A204.1 (cell line): ENCODE results near the gene ANGPTL8.

Experiments
- FAIRE-seq: peaks from 2 replicates; lab custom pipeline; 2012; peaks lifted over from hg19 to GRCh38; lab: Jason Lieb, UNC

ANGPTL8 gene

DNA sequence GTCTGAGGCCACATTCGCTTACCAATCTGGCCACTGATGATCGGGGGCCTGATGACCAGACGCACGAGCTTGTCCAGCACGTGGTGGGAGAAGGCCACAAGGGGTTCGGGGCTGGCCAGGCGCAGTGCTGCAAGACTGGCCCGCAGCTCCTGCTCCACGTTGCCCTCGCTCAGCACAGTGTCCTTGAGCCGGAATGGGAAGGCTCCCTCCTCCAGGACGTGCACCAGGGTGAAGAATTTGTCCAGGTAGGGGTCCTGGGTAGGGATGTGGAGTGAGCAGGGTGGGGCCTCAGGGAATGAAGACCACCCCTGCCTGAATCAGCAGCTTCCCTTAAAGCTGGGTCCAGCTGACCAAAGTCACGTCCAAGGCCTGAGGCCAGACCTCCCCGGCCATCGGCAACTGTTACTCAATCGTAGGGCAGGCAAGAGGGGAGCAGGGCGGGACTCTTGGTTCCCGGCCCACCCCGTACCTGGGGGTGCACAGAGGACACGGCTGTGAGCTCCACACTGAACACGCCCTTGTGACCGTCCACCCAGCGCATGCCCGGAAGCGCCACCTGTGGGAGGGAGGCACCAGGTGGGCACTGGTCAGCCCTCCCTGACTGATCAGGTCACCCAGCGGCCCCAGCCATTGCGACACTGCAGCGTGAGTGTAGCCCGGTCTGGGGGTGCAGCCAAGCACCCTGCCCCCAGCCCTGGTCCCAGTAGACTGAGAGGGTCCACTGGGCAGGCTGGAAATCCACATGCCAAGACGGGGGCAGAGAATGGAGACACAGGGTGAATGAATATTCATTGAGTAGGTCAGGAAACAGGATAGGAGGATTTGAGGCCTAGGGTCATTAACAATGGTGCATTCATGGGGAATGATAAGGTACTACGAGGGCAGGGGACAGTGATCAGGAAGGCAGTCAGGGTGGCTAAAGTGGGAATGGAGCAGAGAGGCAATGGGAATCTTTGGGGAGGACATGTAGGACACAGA lies 2.8 kb upstream of the ANGPTL8 start:
- FAIRE-seq, result no peak

DNA sequence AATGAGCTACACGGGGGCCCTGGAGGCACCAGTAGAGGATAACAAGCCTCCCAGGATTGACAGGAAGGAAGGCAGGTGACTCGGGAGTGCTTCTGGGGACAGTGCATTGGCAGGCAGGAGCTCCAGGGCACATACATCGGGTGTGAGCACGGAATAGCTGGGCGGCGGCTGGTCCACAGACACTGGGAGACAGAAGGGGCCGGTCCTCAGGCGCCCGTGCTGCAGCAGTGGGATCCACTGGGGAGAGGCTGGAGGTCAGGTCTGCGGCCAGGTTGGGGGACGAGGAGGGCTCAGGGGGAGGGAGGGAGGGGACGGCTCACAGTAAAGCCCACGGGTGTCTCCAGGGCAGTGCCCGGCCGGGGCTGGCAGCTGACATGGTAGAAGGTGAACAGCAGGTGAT lies 2.1 kb upstream of the ANGPTL8 start:
- no peak for FAIRE-seq

DNA sequence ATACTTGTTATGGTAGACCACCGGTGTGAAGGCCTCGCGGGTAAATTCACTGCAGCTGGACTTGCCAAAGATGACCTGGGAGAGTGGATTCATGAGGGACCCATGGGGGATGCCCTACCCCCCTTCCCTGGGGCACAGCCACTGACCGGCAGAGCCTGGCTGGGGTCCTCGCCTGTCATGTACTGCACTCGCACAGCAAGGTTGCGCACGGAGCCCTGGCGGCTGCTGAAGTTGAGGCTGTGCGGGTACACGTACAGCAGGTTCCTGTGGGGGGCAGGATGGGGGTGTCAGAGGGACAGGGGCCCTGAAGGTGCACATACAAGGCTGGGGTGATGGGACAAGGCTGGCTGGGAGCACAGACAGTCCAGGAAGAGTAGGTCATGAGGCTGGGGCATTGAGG lies 1.4 kb upstream of the ANGPTL8 start:
- no peak for FAIRE-seq

DNA sequence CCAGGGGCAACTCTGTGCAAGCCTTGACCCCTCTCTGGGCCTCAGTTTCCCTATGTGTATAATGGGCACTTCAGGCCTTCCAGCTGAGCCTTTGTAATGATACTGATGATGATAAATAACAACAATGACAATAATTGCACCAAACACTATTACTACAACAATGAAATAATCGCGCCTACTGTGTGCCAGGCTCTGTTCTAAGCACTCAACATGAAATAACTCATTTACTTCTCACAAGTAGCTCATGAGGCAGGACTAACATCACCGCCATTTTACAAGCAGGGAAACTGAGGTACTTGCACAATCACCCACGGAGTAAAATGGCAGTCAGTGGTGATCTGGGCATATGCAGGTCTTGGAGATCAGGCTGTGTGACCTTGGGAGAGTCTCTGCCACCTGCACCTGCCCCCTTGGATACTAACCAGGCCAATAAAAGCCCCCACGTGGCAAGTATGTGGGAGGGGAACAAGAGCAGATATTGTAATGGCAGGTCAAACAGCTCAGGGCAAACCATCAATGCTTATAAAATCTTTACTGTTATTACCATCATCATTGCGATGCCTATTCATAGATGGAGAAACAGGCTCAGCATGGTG lies 540 bp upstream of the ANGPTL8 start:
- no peak for FAIRE-seq

DNA sequence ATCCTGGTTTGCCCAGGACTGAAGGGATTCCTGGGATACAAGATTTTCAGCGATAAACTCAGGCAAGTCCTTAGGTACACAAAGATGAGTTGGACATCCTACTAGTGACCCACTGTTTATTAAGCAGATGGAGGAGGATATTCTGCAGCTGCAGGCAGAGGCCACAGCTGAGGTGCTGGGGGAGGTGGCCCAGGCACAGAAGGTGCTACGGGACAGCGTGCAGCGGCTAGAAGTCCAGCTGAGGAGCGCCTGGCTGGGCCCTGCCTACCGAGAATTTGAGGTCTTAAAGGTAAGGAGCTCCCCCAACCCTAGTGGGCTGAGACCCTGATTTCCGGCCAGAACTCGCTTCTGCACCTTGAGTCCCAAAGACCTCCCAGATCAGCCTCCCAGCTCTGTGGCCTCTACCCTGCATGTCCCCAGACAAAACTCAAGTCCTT lies 607 bp downstream of the ANGPTL8 start:
- FAIRE-seq, result no peak

DNA sequence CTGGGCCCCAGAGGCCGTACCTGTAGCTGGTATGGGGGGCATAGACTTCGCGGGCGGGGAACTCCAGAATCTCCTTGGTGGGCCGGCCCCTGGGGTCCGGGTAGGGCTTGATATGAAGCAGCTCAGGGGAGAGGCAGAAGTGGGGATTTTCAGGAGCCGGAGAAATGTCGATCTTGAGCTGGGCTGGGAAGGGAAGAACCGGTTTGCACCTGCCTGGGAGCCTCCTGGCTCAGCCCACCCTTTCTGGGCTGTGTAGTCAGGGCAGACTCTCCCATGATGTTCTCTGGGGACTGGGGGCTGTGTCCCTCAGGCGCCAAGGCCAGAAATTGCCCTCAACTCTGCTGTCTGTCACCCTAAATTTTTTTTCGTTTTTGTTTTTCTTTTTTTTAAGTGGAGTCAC lies 2.6 kb downstream of the ANGPTL8 start:
- no peak for FAIRE-seq

DNA sequence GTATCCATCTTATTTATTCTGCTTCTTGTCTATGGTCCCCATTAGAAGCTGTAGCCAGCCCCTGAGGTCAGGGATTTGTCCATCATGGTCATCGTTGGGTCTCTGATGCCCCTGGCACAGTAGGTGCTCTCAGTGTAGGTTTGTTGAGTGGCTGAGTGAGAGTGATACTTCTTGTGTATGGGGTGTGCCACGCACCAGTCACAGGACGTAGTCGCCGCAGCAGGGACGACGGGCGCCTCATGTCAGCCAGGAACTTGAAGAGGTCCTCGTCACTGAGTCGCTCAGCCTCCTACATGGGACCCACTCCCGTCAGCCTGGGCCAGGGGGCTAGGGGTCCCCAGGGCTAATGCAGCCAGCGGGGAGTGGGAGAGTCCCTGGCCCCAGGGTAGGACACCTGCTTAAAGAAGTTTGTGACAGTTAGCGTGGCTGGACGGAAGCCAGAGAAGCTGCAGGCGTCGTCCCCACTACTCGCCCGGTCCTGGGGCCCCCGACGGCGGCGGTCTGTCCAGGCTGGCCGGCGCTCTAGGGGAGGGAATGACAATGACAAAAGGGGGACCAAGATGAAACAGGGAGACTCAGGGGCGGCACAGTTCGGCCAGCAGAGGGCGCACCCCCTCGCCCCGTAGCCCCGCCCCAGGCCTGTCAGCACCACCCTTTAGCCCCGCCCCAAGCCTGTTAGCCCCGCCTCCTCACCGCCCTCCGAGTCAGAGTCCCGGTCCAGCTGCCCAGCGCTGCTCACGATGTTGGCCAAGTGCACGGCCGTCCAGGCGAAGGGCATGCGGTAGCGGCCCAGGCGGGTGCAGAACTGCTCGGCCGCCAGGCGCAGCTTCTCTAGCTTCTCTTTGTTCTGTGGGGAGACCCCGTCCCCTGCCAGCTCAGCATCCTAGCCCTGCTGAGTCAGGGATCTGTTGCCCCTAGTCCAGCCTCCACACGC lies 3.7 kb downstream of the ANGPTL8 start:
- no peak for FAIRE-seq

DNA sequence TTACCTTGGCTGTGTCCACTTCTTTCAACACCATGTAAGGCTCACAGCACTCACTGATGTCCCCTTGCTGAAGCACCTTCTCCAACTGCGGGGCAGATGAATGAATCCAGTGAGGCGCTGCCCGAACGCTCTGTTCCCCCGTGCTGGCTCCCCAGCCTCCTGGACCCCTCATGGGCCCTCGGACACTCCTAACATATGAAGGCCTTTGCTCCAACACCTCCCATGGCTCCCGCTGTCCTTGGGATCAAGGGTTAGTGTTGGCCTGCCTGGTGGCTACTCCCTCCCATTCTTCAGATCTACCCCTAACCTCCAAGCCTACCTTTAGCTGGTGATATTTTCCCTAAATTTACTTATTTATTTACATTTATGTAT lies 4.4 kb downstream of the ANGPTL8 start:
- FAIRE-seq, result no peak

DNA sequence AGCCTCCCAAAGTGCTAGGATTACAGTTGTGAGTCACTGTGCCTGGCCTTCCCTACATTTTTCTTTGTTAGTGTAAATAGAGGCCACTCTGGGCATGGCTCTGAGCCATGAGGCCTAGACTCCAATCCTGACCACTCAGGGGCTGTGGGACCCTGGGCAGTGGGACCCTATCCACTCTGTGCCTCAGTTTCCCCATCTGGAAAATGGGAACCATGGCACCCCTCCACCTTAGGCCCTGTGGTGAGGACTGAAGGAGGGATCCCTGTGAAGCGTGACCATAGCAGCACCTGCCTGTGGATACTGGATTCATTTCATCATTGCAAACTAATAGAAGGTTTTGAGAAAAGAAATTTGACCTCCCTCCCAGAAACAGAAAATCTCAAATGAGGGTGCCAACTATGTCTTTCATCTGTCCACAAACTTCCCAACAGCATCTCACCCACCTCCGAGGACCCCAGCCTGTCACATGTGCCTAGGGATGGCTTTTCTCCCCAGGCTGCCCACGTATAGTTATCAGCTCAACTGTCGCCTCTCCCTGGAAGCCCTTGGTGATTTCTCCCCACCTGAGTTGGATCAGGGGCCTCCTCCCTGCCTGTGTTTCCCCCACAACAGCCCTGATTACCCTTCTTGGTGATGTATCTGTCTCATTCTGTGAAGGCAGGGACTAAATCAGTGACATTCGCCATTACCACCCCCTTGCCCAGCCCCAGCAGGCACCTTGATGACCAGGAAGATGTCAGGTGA lies 5.6 kb downstream of the ANGPTL8 start:
- FAIRE-seq, result no peak

DNA sequence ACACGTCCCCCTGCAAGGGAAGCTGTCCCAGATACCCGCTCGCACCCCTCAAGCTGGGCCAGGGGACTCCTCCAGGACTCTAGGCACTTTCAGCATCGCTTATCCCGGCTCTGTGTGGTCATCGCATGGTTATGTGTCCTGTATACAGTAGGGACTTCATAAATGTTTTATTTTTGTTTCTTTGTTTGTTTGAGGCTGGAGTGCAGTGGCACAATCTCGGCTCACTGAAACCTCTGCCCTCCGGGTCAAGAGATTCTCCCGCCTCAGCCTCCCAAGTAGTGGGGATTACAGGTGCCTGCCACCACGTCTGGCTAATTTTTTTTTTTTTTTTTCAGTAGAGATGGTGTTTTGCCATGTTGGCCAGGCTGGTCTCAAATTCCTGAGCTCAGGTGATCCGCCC lies 7.5 kb downstream of the ANGPTL8 start:
- no peak for FAIRE-seq

DNA sequence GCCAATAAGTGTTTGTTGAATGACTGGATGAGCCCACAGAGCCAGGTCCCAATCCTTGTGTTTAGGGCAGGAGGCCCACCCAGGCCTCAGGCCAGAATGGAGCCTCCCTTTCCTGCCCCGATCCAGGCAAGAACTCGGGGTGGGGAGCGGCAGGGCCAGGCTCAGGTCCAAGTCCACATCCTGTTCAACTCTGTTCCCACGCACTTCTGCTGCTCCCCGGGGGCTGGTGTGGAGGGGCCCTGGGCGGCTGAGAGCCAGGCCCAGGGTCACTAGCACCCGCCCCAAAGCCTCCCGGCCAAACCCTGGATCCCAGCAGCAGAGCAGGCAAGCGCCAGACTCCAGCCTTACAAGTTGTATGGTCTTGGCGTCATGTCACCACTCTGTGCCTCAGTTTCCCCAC lies 8.0 kb downstream of the ANGPTL8 start:
- no peak for FAIRE-seq

DNA sequence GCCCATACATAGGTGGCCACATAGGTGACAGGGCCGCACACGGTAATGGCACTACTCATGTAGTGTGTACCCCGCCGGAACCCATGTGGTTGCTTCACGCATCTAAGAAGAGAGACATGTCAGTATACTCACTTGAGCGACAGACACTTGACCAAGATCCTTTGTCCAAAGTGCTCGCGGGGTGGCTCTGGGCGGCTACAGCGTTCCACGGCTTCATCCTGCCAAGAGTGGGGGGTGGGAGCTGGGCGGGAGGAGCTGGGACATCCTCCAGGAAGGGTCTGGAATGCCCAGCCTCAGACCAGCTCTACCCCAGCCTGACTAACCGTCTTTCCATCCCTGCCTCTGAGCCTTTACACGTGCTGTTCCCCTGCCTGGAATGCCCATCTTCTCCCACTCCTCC lies 8.5 kb downstream of the ANGPTL8 start:
- FAIRE-seq, result no peak

DNA sequence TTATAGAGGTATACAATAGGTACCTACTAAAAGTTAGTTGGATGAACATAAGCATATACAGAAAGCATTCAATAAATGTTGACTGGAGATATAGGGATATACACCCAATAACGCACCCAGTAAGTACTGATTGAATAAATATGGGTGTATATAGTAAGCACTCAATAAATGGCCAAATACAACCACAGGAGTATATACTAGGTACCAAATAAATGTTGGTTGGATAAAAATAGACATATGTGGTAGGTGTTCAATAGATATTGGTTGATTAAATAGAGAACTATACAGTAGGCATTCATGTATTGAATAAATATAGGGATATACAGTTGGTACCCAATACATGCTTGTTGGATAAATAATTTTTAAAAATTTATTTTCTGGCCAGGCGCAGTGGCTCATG lies 9.4 kb downstream of the ANGPTL8 start:
- no peak for FAIRE-seq

DNA sequence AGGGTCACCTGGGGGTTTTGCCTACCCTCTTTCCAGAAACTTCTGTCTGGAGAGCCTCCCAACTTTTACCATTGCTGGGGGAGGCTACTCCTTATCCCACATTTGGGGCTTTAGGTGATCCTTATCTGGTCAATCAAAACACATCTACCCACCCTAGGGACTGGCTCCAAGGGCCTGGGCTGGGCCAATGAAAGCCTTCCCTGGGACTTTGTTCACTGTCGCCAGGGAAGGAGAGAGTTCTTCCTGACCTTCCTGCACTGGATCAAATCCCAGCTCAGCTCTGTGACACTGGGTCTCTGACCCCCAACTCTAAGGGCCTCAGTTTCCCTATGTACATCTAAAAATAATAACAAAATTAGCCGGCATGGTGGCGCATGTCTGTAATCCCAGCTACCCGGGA lies 11.8 kb downstream of the ANGPTL8 start:
- FAIRE-seq, result no peak

DNA sequence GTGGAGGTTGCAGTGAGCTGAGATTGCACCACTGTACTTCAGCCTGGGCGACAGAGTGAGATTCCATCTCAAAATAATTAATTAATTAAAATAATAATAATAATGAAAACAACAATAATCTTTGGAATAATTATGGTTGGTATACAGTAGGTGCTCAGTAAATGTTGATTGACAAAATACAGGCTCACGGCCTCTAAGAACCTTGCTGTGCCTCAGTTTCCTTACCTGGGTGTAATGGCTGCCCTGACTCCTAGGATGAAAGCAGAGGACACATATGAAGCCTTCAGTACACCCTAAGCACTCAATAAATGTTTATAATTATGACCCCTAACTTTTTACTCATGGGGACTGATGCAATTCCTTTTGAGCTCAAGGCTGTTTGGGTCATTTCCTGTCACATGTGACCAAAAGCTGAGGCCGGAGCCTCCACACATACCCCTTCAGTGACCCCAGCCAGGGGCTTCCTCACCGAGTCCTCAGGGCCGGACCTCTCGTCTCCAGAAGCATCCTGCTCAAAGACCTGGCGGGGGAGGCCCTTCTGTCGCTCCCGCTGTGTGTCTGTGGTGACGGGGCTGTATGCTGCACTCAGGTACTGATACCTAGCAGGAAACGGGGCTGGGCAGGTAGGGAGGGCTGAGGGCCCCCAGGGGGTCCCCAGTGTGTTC lies 12.4 kb downstream of the ANGPTL8 start:
- FAIRE-seq, result no peak

DNA sequence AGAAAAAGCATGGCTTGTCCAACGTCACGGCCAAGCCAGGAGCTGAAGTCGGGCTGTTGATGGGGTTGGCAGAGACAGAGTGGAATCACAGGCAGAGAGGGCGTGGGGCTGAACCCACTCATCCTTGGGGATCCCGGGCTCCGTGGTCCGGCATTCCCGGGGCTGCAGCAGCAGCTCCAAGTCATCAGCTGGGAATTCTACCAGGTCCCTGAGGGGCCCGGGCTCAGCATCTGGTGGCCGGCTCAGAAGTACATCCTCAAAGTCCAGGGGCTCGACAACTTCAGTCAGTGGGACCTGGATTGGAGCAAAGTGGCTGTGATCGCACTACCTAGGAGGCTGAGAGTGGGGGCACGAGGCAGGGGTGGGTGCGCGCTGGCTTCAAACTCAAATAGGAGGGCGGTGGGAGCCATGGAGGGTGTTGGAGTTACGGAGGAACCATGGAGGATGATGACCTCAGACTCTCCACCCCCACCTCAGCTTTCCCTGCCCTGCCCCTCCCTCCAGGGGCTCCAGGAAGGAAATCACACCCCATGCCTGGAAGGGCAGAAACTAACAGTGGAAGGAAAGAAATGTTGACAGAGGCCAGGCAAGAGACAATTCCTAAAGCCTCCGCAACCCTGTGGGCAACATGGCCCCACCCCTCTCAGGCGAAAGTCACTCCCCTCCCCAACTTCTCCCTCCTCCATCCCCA lies 13.4 kb downstream of the ANGPTL8 start:
- FAIRE-seq, result no peak

DNA sequence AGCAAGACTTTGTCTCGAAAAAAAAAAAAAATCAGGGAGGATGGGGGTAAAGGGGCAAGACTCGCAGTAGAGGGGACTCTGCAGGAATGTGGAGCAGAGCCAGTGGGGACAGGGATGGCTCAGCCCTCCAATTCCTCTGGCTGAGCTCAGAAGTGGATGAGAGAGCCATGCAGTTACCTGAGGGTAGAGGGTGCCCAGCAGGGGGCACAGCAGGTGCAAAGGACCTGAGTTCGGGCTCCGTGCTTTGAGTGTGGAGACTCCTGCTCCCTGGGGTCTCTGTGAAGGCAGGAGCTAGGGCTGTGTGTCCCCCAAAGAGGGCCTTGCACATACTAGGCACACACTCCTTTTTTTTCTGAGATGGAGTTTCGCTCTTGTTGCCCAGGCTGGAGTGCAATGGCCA lies 15.2 kb downstream of the ANGPTL8 start:
- FAIRE-seq, result no peak

DNA sequence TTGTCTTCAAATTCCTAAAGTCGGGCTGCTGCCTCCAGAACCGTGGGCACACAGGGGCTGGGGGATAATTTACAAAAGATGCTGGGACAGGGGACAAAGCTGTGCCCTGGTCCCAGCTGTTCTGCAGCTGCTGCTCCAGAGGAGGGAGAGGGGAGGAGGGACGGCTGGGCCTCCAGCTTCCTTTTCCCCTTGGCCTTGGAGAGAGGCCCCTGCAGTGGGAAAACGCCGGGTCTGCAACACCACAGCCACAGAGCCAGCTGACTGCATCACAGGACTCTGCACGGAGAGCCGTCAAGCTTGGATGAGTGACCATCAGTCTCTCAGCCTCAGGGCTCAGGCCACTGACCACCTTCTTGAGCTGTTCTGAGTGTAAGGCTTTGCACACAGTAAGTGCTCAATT lies 16.8 kb downstream of the ANGPTL8 start:
- no peak for FAIRE-seq

DNA sequence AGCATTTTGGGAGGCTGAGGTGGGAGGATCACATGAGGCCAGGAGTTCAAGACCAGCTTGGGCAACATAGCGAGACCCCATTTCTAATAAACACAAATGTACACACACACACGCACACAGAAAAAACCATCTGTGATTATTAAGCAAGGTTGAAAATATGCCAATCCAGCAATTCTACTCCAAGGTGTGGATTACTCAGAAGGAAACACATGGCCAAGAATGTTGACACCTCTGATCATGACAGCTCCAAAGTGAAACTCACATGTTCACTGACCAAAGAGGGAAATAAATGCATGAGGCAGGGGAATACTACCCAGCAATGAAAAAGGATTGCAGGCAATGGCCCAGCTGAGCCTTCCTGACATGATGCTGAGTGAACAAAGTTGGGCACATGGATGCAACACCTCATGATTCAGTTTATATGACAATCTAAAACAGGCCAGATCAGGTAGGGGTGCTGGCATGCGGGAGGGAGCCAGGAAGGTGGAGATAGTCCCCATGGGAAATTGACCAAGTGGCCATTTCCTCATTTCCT lies 18.5 kb downstream of the ANGPTL8 start:
- no peak for FAIRE-seq

DNA sequence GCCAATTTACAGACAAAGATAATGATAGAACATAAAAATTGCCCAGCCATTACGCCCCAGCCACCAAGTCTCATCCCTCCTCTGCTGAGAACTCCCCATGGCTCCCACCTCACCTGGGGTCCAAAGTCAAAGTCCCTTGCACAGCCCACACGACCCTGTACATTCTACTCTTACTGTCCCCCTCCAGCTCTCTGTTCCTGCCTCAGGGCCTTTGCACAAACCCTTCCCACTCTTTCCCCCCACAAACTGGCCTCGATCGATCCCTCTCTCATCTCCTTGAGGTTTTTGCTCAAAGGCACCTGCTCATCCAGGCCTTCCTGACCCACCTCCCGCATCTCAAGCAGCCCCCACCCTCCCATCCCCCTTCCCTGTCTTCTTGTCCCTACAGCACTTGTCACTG lies 21.6 kb downstream of the ANGPTL8 start:
- no peak for FAIRE-seq
